K562 (cell line): Measurements from ENCODE around the gene ZNF106. TPM values are rescaled to one million over a fixed set of nuclear protein-coding genes. Genes with fewer than 3 reads are reported as not detected.

Experiments
- ATAC-seq: fragments of 200-7000 bp; cut with Tn5 transposase; 3 replicates; pipeline ENCODE4 v1.9.1; 2020; ENCODE audit warnings: moderate library complexity
- BruUV-seq: library from RNA; stranded (reverse); fragments of 400-500 nt; replicated peaks from 2 replicates; lab custom pipeline; 2021; lab: Mats Ljungman, UMichigan
- CTCF ChIA-PET: fragments of 300-600 bp; formaldehyde crosslinking; extraction: SDS; loops from one replicate; lab custom pipeline; 2021; ENCODE audit warnings: low intra/inter-chr PET ratio; lab: Yijun Ruan, JAX
- POLR2A ChIA-PET: fragments of 300-600, 350-650 bp; sonication (Branson Sonifier 250); formaldehyde crosslinking; extraction: SDS; loops from one replicate; lab custom pipeline; 2021; ENCODE audit warnings: antibody characterized with exemption, inconsistent platforms; lab: Yijun Ruan, JAX
- DNase-seq, 4 experiments: peaks; one replicate each; pipeline versions ENCODE4 v3.0.0 to v3.0.0-alpha.2; 2011 to 2018; ENCODE audit warnings: low spot score in 3 of 4, mixed read lengths in 3 of 4; ENCODE audit errors: extremely low read depth in 1 of 4
- FAIRE-seq: peaks from 2 replicates; lab custom pipeline; 2011; peaks lifted over from hg19 to GRCh38; lab: Jason Lieb, UNC
- H2AFZ ChIP-seq: 2 replicates; pipeline ENCODE4 v1.6.0; 2011; ENCODE audit warnings: low read depth, low read length, control low read depth, inconsistent platforms
- H3K27ac ChIP-seq: fragments of 200-600 bp; 3 replicates; pipeline ENCODE4 v1.8.0; 2011; ENCODE audit warnings: low read depth, mild to moderate bottlenecking, control low read depth, inconsistent platforms, low read length, moderate library complexity, mixed read lengths; ENCODE audit errors: extremely low read depth
- H3K27me3 ChIP-seq, 2 experiments: fragments of 300-600 bp in 1 of 2; 2 replicates in 1 of 2; 3 replicates in 1 of 2; pipeline versions ENCODE4 v1.6.0 to v1.8.0; 2011; ENCODE audit warnings: inconsistent platforms in 2 of 2, low read length in 2 of 2, mild to moderate bottlenecking in 1 of 2, mixed read lengths in 1 of 2, moderate library complexity in 1 of 2; ENCODE audit not compliant: control insufficient read depth in 2 of 2, insufficient read depth in 2 of 2
- H3K36me3 ChIP-seq: fragments of 300-600 bp; 3 replicates; pipeline ENCODE4 v1.8.0; 2011; ENCODE audit warnings: mild to moderate bottlenecking, low read length, inconsistent platforms; ENCODE audit not compliant: control insufficient read depth, insufficient read depth
- H3K4me1 ChIP-seq, 2 experiments: fragments of 200-600 bp in 1 of 2; replicated peaks in 1 of 2; 2 replicates in 1 of 2; 3 replicates in 1 of 2; pipeline versions ENCODE4 v1.5.1 to v1.8.0; 2011; ENCODE audit warnings: inconsistent platforms in 2 of 2, low read length in 2 of 2, mild to moderate bottlenecking in 1 of 2, mixed read lengths in 1 of 2, moderate library complexity in 1 of 2; ENCODE audit not compliant: control insufficient read depth in 2 of 2, insufficient read depth in 2 of 2
- H3K4me2 ChIP-seq: 2 replicates; pipeline ENCODE4 v1.6.1; 2011; ENCODE audit warnings: low read length, control low read depth, inconsistent platforms, mixed read lengths; ENCODE audit not compliant: insufficient read depth
- H3K4me3 ChIP-seq: fragments of 200-600 bp; sonication (generic), shearing (Covaris generic); 2 replicates; pipeline ENCODE4 v1.5.1; 2016; ENCODE audit warnings: control low read depth, inconsistent platforms
- H3K79me2 ChIP-seq: fragments of 200-600 bp; 3 replicates; pipeline ENCODE4 v1.8.0; 2011; ENCODE audit warnings: low read length, inconsistent platforms; ENCODE audit not compliant: control insufficient read depth, insufficient read depth
- H3K9ac ChIP-seq, 2 experiments: 2 replicates each; pipeline versions ENCODE4 v1.6.0 to v1.6.1; 2011; ENCODE audit warnings: low read depth in 2 of 2, low read length in 2 of 2, control low read depth in 1 of 2, inconsistent platforms in 1 of 2, mild to moderate bottlenecking in 1 of 2, mixed read lengths in 1 of 2; ENCODE audit not compliant: insufficient read depth in 1 of 2
- H3K9me1 ChIP-seq: one replicate; pipeline ENCODE4 v1.6.0; 2011; ENCODE audit warnings: inconsistent platforms, mild to moderate bottlenecking, low read length, moderate library complexity; ENCODE audit not compliant: control insufficient read depth, insufficient read depth
- H3K9me3 ChIP-seq: replicated peaks from 2 replicates; pipeline ENCODE4 v1.5.1; 2011; ENCODE audit warnings: low read depth, low read length, inconsistent platforms; ENCODE audit not compliant: control insufficient read depth, insufficient read depth
- H4K20me1 ChIP-seq: replicated peaks from 2 replicates; pipeline ENCODE4 v1.6.1; 2011; ENCODE audit warnings: low read length, inconsistent platforms, mixed read lengths; ENCODE audit not compliant: control insufficient read depth, insufficient read depth
- ARNT ChIP-seq, 2 experiments: fragments of 450-650 bp; IDR thresholded peaks; 2 replicates each; pipeline ENCODE4 v1.6.1; 2016; ENCODE audit warnings: mild to moderate bottlenecking in 1 of 2
- FOS ChIP-seq: IDR thresholded peaks from 3 replicates; pipeline ENCODE4 v1.6.1; 2011; ENCODE audit not compliant: insufficient read length; ENCODE audit errors: extremely low read depth
- HDAC1 ChIP-seq, 2 experiments: fragments of 450-650 bp; IDR thresholded peaks; 2 replicates each; pipeline ENCODE4 v1.6.1; 2016 to 2017; ENCODE audit warnings: inconsistent platforms in 1 of 2, mild to moderate bottlenecking in 1 of 2, moderate library complexity in 1 of 2
- HNRNPL ChIP-seq: fragments of 200-400 bp; formaldehyde crosslinking; IDR thresholded peaks from 2 replicates; pipeline ENCODE4 v1.6.1; 2017; ENCODE audit warnings: low read depth, mild to moderate bottlenecking, low read length
- MCM7 ChIP-seq, 2 experiments: fragments of 450-650 bp; IDR thresholded peaks; 2 replicates each; pipeline ENCODE4 v1.6.1; 2016 to 2018
- PCBP1 ChIP-seq: fragments of 200-400 bp; formaldehyde crosslinking; IDR thresholded peaks from 2 replicates; pipeline ENCODE4 v1.6.1; 2018; ENCODE audit warnings: mild to moderate bottlenecking, low read depth, low read length; ENCODE audit not compliant: poor library complexity, severe bottlenecking
- PCBP2 ChIP-seq: fragments of 200-400 bp; formaldehyde crosslinking; IDR thresholded peaks from 2 replicates; pipeline ENCODE4 v1.6.1; 2018; ENCODE audit warnings: low read length, low read depth, mild to moderate bottlenecking, moderate library complexity; ENCODE audit not compliant: poor library complexity, severe bottlenecking
- SMARCA5 ChIP-seq: fragments of 450-650 bp; IDR thresholded peaks from 2 replicates; pipeline ENCODE4 v1.6.1; 2016
- STAT5B ChIP-seq: fragments of 250-450 bp; sonication (Bioruptor Pico); IDR thresholded peaks from 2 replicates; pipeline ENCODE4 v1.8.0; 2021; ENCODE audit warnings: mild to moderate bottlenecking, inconsistent platforms
- ZBTB17 ChIP-seq: fragments of 450-650 bp; formaldehyde crosslinking; IDR thresholded peaks from 2 replicates; pipeline ENCODE4 v1.4.0; 2020; ENCODE audit warnings: mild to moderate bottlenecking
- ZNF282 ChIP-seq: sonication (generic); formaldehyde crosslinking; IDR thresholded peaks from 2 replicates; pipeline ENCODE4 v1.8.1; 2023; ENCODE audit warnings: missing genetic modification reagents
- ZNF408 ChIP-seq: fragments of 250-450 bp; sonication (Bioruptor Pico); IDR thresholded peaks from 2 replicates; pipeline ENCODE4 v1.4.0; 2020; ENCODE audit warnings: low read depth, mild to moderate bottlenecking, moderate library complexity
- ZSCAN29 ChIP-seq: fragments of 450-650 bp; IDR thresholded peaks from 2 replicates; pipeline ENCODE4 v1.6.1; 2017
- WGBS: fragments of 100-300 bp; shearing (Covaris generic); methylation state at CpG from one replicate; pipeline ENCODE4 v1.1.6; 2016; ENCODE audit warnings: low coverage, mixed read lengths; ENCODE audit not compliant: insufficient coverage; ENCODE audit errors: missing lambda C conversion rate; 5-methylcytosine and 5-hydroxymethylcytosine counted together
- in situ Hi-C: fragments of 300-500 bp; cut with MboI; formaldehyde crosslinking; loops from 4 replicates; pipeline ENCODE4 v1.15.0; 2018; ENCODE audit warnings: inconsistent platforms, mixed read lengths
- intact Hi-C: fragments of 100-400 bp; cut with micrococcal nuclease; formaldehyde crosslinking; loops from 2 replicates; pipeline ENCODE4 v1.14.2; 2022
- polyA plus RNA-seq, 8 experiments: library from polyadenylated mRNA; depleted of rRNA in 4 of 8; stranded (reverse) in 5 of 8; unstranded in 3 of 8; fragments of >200 nt; fragmentation: Nextera tagmentation in 2 of 8; fragmentation: Illumina TruSeq in 1 of 8; extraction: Ambion mirVana in 2 of 8; extraction: Trizol in 1 of 8; gene quantifications; 2 replicates each; pipeline versions ENCODE4 v1.2.1 to v1.2.3, GENCODE V29; 2011 to 2014; ENCODE audit warnings: inconsistent platforms in 1 of 8, missing spikeins in 1 of 8
- total RNA-seq, 7 experiments: library from RNA; depleted of rRNA in 6 of 7; stranded (reverse); fragments of >200 nt in 6 of 7; fragmentation: Illumina TruSeq in 2 of 7; extraction: Trizol in 2 of 7; gene quantifications; 2 replicates each; pipeline versions ENCODE4 v1.2.1 to v1.2.3, GENCODE V29; 2011 to 2021; ENCODE audit warnings: low replicate concordance in 1 of 7
- TF ChIP-seq, protein P1 (sequence below): fragments of 450-650 bp; IDR thresholded peaks from 2 replicates; pipeline ENCODE4 v1.7.0; 2016; ENCODE audit warnings: borderline replicate concordance
- TF ChIP-seq, protein P2 (sequence below): fragments of 450-650 bp; IDR thresholded peaks from 2 replicates; pipeline ENCODE4 v1.6.1; 2016; ENCODE audit warnings: missing biosample characterization, missing genetic modification characterization
- TF ChIP-seq, protein P3 (sequence below): fragments of 250-450 bp; sonication (Bioruptor Pico); IDR thresholded peaks from 2 replicates; pipeline ENCODE4 v1.5.0; 2020; ENCODE audit warnings: mild to moderate bottlenecking, borderline replicate concordance

Gene ZNF106
- total and polyA plus RNA-seq, 9 of the 15 experiments (the other 6 are each of a cell fraction or from before 2014, with no cell fraction given): 14.4 to 55.3 (median 33.7) TPM

DNA sequence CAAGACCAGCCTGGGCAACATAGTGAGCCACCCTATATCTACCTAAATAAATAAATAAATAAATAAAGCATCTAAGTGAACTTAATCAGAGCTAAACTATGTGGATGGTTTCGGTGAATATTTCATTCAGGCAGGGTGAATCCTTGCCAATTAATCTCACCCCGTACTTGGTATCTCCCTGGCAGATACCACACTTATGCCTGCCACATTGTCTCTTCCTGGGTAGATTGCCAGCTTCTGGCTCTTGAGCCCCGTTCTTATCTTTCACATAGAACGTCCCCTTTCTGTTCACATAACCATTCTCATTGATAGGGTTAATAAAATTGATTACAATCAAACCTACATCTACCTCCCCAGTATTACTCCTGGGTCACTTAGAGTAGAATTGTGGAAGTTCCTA lies 11.5 kb upstream of the ZNF106 start:
- peaks cover 15% of the 10 kb centered on the region for H3K36me3 ChIP-seq
- H3K79me2 ChIP-seq: peaks cover 75% of the 10 kb centered on the region
- H3K9ac ChIP-seq: no peak overlapping the region
- no peak overlapping the region for H3K4me2 ChIP-seq
- intact Hi-C loops: loop anchor here (10.0 kb wide), 1 partner anchor 82 kb away; no protein-coding TSS in a partner anchor
- no peak for FAIRE-seq
- no peaks in the 10 kb centered on the region for H3K9me3 ChIP-seq
- no peaks in the 10 kb centered on the region for H4K20me1 ChIP-seq
- H3K27ac ChIP-seq: no peak overlapping the region
- 80% methylated on average over 4 of the region's 4 CpGs for WGBS
- H3K27me3 ChIP-seq: no peaks in the 10 kb centered on the region
- in situ Hi-C loops: no loop called here
- TF ChIP-seq ZSCAN29 (no peak), PCBP1 (no peak), SMARCA5 (no peak), STAT5B (CRISPR knock-in tag) (no peak), ZNF408 (CRISPR knock-in tag) (no peak), MCM7 (IDR thresholded peaks at IDR 0.05) (no peak), PCBP2 (no peak), FOS (no peak), HNRNPL (no peak), ZBTB17 (CRISPR knock-in tag) (no peak), ARNT (IDR thresholded peaks at IDR 0.05) (no peak), HDAC1 (IDR thresholded peaks at IDR 0.05) (no peak), ZNF282 (CRISPR knock-in tag) (no peak)
- TF ChIP-seq, protein P1, sequence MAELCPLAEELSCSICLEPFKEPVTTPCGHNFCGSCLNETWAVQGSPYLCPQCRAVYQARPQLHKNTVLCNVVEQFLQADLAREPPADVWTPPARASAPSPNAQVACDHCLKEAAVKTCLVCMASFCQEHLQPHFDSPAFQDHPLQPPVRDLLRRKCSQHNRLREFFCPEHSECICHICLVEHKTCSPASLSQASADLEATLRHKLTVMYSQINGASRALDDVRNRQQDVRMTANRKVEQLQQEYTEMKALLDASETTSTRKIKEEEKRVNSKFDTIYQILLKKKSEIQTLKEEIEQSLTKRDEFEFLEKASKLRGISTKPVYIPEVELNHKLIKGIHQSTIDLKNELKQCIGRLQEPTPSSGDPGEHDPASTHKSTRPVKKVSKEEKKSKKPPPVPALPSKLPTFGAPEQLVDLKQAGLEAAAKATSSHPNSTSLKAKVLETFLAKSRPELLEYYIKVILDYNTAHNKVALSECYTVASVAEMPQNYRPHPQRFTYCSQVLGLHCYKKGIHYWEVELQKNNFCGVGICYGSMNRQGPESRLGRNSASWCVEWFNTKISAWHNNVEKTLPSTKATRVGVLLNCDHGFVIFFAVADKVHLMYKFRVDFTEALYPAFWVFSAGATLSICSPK: no peak
- TF ChIP-seq, protein P2, sequence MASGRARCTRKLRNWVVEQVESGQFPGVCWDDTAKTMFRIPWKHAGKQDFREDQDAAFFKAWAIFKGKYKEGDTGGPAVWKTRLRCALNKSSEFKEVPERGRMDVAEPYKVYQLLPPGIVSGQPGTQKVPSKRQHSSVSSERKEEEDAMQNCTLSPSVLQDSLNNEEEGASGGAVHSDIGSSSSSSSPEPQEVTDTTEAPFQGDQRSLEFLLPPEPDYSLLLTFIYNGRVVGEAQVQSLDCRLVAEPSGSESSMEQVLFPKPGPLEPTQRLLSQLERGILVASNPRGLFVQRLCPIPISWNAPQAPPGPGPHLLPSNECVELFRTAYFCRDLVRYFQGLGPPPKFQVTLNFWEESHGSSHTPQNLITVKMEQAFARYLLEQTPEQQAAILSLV (tag): no peak
- TF ChIP-seq, protein P3, sequence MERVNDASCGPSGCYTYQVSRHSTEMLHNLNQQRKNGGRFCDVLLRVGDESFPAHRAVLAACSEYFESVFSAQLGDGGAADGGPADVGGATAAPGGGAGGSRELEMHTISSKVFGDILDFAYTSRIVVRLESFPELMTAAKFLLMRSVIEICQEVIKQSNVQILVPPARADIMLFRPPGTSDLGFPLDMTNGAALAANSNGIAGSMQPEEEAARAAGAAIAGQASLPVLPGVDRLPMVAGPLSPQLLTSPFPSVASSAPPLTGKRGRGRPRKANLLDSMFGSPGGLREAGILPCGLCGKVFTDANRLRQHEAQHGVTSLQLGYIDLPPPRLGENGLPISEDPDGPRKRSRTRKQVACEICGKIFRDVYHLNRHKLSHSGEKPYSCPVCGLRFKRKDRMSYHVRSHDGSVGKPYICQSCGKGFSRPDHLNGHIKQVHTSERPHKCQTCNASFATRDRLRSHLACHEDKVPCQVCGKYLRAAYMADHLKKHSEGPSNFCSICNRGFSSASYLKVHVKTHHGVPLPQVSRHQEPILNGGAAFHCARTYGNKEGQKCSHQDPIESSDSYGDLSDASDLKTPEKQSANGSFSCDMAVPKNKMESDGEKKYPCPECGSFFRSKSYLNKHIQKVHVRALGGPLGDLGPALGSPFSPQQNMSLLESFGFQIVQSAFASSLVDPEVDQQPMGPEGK: no peak
- TF ChIP-seq, all 486 proteins: peak for 0
- no peak for DNase-seq
- Histone ChIP-seq H2AFZ (no peak overlapping the region), H3K9me1 (no peaks in the 10 kb centered on the region), H3K4me3 (no peak overlapping the region), H3K4me1 (peaks cover 33 to 36% of the 10 kb centered on the region in 2 experiments)
- no TSS peak for BruUV-seq
- ATAC-seq: no peak
- CTCF ChIA-PET: no interaction called here
- POLR2A ChIA-PET: interaction anchor here (0.6 kb wide), 1 partner anchor 27 kb away, joined by 3 read pairs; no protein-coding TSS in a partner anchor
